Activated naive CD8-positive, alpha-beta T cell (primary cell): Measurements from ENCODE around the gene PALM3.

Experiments used
- H3K27ac Mint-ChIP-seq: one replicate; pipeline ENCODE4 v1.8.0; 2021; ENCODE audit warnings: mixed read lengths
- H3K27me3 Mint-ChIP-seq: one replicate; pipeline ENCODE4 v1.8.0; 2021; ENCODE audit warnings: mixed read lengths
- H3K36me3 Mint-ChIP-seq: one replicate; pipeline ENCODE4 v1.8.0; 2021; ENCODE audit warnings: mixed read lengths
- H3K4me1 Mint-ChIP-seq: one replicate; pipeline ENCODE4 v1.8.0; 2021; ENCODE audit warnings: low read depth, mixed read lengths
- H3K4me3 Mint-ChIP-seq: one replicate; pipeline ENCODE4 v1.8.0; 2021; ENCODE audit warnings: mild to moderate bottlenecking, mixed read lengths
- H3K9me3 Mint-ChIP-seq: one replicate; pipeline ENCODE4 v1.8.0; 2021; ENCODE audit warnings: low read depth, mixed read lengths

The PALM3 gene

DNA sequence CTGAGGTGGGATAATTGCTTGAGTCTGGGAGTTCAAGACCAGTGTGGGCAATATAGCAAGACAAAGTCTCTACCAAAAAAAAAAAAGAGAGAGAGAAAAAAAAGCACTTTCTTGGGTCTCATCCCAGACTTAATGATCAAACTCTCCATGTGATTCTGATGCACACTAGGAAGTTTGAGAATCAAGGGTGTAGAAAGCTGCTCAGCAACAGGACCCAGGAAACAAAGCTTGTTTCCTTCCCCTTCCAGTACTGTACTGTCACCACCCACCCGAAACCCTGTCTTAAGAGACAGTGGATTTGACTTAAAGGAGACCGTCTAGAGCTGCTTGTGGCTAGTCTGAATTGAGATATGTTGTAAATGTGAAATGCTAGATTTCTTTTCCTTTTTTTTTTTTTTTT lies 16.5 kb upstream of the PALM3 start:
- no peaks in the 10 kb centered on the region for H3K27me3 Mint-ChIP-seq
- H3K36me3 Mint-ChIP-seq = no peaks in the 10 kb centered on the region
- no peak overlapping the region for H3K27ac Mint-ChIP-seq
- peaks cover 29% of the 10 kb centered on the region for H3K4me1 Mint-ChIP-seq
- H3K9me3 Mint-ChIP-seq = no peaks in the 10 kb centered on the region
- H3K4me3 Mint-ChIP-seq = no peak overlapping the region

DNA sequence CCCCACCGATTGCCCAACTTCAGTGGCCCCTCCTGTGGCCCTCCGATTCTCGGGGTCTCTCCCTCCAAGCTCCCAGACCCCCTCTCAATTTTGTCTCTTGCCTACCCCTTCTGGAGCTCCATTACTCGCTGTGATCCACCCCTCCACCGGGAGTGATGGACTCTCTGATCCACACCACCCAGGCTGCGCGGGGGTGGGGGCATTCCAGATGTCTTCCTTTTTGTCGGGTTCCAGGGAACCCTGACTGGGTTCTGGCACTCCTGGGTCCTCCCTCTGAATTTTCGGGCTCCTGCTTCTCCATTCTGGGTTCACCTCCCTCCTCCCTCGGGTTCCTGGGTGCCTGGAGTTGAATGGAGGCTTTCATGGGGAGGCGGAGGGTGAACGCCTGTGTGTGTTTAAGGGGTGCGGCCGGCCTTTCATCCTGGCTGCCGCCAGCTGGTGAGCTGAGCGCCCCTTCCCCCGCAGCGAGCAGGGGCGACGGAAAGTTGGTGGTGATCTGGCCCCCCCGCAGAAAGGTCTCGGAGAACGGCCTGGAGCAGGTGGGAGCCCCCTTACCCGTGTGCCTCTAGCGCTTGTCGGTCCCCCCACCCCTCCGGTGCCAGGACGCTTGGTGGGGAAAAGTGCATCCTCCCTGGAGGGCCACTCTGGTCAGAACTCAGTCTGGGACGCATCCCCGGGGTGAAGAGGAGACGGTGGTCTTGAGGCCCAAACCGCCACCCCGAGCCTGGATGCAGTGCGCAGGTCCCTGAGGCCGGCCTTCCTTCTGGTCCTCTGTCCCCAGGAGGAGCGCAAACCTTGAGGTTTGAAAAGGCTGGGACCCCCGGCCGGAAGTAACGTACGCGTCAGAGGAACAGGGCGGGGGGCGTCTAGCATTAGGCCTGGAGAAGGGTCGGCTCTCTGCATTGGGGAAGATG lies 12.3 kb upstream of the PALM3 start:
- H3K4me1 Mint-ChIP-seq = peaks cover 16% of the 10 kb centered on the region
- H3K4me3 Mint-ChIP-seq = peak overlapping the region; percentile 92
- no peaks in the 10 kb centered on the region for H3K36me3 Mint-ChIP-seq
- no peak overlapping the region for H3K27ac Mint-ChIP-seq
- no peaks in the 10 kb centered on the region for H3K9me3 Mint-ChIP-seq
- no peaks in the 10 kb centered on the region for H3K27me3 Mint-ChIP-seq

DNA sequence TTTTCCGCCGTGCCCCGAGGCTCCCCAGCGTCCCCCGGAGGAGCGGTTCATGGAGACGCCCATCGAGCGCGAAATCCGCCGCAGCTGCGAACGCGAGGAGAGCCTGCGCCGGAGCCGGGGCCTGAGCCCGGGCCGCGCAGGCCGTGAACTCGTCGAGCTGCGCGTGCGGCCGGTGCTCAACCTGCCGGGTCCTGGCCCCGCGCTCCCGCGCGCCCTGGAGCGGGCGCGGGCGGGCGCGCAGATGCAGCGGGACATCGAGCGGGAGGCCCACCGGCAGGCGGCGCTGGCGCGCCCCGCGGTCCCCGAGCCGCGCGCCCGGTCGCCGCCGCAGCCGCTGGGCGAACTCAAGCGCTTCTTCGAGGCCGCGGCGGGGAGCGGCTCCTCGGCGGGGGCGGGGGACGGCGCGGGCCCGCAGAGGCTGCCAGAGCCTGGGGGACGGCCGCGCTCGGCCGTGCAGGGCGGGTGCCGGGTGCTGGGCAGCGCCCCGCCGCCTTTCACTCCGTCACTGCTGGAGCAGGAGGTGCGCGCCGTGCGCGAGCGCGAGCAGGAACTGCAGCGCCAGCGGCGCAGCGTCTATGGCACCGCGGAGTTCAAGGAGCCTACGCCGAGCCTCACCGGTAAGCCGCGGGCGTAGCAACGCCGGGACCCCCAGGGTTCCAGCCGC lies 11.5 kb upstream of the PALM3 start:
- no peaks in the 10 kb centered on the region for H3K36me3 Mint-ChIP-seq
- H3K9me3 Mint-ChIP-seq = no peaks in the 10 kb centered on the region
- no peak overlapping the region for H3K27ac Mint-ChIP-seq
- no peaks in the 10 kb centered on the region for H3K27me3 Mint-ChIP-seq
- peak overlapping the region; percentile 92 for H3K4me3 Mint-ChIP-seq
- H3K4me1 Mint-ChIP-seq = peaks cover 16% of the 10 kb centered on the region

DNA sequence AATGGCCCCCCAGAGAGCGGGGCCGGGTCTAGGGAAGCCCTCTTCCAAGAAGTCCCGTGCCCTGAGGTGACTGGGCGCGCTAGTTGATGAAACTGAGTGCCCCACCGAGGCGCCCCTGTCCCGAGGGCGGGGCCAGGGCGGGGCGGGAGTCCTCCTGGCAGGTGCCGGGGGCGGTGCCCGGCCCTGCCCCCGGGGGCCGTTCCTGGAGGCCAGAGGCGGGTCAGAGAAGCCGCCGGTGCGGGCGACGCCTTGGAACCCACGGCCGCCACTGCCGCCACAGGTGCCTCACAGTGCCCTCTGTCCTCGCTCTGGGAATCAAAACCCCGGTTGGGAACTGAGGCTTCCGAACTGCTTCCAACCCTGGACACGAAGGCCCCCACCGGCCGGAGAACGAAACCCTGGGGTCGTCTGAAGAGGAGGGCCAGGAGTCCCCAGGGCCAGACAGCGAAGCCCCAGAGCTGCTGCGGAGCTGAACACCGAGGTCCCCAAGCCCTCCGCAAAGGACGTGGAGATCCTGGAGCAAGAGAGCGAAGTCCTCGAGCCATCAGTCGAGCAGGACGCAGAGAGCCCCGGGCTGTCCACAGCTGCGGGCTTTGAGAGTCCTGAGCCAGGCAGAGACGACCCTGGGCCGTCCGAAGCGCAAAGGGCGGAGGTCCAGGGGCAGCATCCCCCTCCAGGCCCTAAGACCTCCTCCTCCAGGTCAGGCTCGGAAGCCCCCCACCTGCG lies 10.8 kb upstream of the PALM3 start, which contains the start of gene MISP3:
Gene MISP3 (plus strand): TSS at position 252 of the 726 bp plus-strand sequence. CDS start 524 bp downstream, outside the sequence.
- Mint-ChIP-seq H3K4me3 (peak within 1 kb of the TSS; percentile 92), H3K4me1 (peaks cover 16% of the 10 kb centered on the region), H3K27ac (no peak within 1 kb of the TSS), H3K9me3 (no peaks in the 10 kb centered on the region), H3K27me3 (no peaks in the 10 kb centered on the region), H3K36me3 (no peaks in the 10 kb centered on the region)

DNA sequence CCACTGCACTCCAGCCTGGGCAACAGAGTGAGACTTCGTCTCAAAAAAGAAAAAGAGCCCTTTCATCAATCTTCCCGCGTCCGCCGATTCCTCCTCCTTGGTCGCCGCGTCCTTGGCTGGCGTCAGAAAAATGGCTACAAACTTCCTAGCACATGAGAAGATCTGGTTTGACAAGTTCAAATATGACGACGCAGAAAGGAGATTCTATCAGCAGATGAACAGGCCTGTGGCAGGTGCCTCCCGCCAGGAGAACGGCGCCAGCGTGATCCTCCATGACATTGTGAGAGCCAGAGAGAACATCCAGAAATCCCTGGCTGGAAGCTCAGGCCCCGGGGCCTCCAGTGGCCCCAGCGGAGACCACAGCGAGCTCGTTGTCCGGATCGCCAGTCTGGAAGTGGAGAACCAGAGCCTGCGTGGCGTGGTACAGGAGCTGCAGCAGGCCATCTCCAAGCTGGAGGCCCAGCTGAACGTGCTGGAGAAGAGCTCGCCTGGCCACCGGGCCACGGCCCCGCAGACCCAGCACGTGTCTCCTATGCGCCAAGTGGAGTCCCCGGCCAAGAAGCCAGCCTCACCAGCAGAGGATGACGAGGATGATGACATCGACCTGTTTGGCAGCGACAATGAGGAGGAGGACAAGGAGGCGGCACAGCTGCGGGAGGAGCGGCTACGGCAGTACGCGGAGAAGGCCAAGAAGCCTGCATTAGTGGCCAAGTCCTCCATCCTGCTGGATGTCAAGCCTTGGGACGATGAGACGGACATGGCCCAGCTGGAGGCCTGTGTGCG lies 8.6 kb upstream of the PALM3 start:
- H3K27me3 Mint-ChIP-seq = peaks cover 2% of the 10 kb centered on the region
- H3K4me3 Mint-ChIP-seq = no peak overlapping the region

DNA sequence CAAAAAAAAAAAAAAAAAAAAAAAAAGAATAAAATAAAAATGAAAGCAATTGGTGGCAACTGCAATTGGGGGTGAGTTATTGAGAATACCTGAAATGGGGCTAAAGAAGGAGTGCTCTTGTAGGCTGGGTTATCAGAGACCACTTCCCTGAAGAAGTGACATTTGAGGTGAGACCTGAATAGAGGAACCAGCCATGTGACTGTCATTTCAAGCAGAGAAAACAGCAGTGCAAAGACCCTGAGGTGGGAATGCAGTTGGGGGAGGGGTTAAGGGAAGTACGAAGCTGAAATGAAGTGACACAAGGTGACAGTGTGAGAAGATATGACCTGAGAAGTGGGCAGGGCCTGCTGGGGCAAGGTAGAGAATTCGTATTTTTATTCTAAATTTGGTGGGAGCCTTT lies 4.3 kb upstream of the PALM3 start:
- H3K36me3 Mint-ChIP-seq = no peaks in the 10 kb centered on the region
- H3K4me3 Mint-ChIP-seq = no peak overlapping the region
- H3K9me3 Mint-ChIP-seq = no peaks in the 10 kb centered on the region
- H3K27me3 Mint-ChIP-seq = peaks cover 2% of the 10 kb centered on the region
- no peak overlapping the region for H3K27ac Mint-ChIP-seq
- peaks cover 1% of the 10 kb centered on the region for H3K4me1 Mint-ChIP-seq

More for the DNA sequence above, 8.6 kb upstream of the PALM3 start:
- H3K4me1 Mint-ChIP-seq = peaks cover 16% of the 10 kb centered on the region
- no peaks in the 10 kb centered on the region for H3K36me3 Mint-ChIP-seq
- H3K9me3 Mint-ChIP-seq = no peaks in the 10 kb centered on the region
- no peak overlapping the region for H3K27ac Mint-ChIP-seq

DNA sequence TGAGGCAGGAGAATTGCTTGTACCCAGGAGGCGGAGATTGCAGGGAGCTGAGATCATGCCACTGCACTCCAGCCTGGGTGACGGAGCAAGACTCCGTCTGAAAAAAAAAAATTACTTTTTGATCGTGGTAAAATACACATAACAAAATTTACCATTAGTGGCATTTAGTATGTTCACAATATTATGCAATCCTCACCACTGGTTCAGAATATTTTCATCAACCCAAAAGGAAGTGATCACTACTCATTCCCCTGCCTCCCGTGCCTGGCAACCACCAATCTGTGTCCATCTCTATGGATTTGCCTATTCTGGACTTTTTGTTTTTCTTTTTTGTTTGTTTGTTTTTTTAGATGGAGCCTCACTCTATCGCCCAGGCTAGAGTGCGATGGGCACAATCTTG lies 1.2 kb upstream of the PALM3 start:
- H3K9me3 Mint-ChIP-seq = no peaks in the 10 kb centered on the region

DNA sequence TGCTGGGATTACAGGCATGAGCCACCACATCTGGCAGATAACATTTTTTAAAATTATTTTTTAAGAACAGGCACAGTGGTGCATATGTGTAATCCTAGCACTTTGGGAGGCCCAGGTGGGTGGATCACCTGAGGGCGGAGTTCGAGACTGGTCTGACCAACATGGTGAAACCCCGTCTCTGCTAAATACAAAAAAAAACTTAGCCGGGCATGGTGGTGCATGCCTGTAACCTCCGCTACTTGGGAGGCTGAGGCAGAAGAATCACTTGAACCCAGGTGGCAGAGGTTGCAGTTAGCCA lies 631 bp upstream of the PALM3 start:
- Mint-ChIP-seq H3K9me3 (no peaks in the 10 kb centered on the region), H3K4me1 (peaks cover 12% of the 10 kb centered on the region), H3K4me3 (no peak overlapping the region), H3K36me3 (no peaks in the 10 kb centered on the region), H3K27ac (no peak overlapping the region), H3K27me3 (peaks cover 21% of the 10 kb centered on the region)

More for the DNA sequence above, 1.2 kb upstream of the PALM3 start:
- Mint-ChIP-seq H3K4me1 (peaks cover 8% of the 10 kb centered on the region), H3K27me3 (peaks cover 21% of the 10 kb centered on the region), H3K36me3 (no peaks in the 10 kb centered on the region), H3K27ac (no peak overlapping the region), H3K4me3 (no peak overlapping the region)

DNA sequence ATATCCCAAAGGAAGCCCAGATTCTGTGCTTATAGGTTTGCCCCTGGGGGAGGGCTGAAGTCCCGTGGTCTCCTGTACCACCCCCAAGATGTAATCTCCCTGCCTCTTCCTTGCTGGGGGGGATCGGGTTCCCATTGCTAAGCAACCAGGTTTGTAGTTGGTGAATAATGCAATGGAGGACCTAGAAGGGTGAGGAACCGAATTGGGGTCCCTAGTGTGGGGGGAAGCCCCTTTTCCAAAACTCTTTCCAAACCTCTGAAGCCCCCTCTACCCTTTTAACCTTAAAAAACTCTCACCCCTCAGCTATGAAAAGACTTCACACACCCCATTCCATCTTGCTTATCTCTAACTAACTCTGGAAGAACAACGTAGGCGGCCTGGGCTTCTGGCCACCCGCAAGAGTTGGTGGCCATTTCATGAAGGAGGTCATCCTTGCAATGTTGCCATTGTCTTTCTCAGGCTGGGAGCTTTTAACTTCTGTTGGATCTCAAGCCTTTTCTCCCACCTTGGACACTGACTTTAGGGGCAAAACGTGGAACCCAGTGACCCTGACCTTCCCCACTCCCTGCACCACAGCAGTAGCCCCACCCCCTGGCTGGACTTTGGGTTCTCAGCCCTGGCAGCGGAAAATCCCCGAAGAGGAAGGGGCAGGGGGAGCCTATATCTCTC lies 661 bp downstream of the PALM3 start:
- H3K27ac Mint-ChIP-seq = no peak overlapping the region
- no peak overlapping the region for H3K4me3 Mint-ChIP-seq
- no peaks in the 10 kb centered on the region for H3K36me3 Mint-ChIP-seq
- H3K4me1 Mint-ChIP-seq = peaks cover 12% of the 10 kb centered on the region
- peaks cover 19% of the 10 kb centered on the region for H3K27me3 Mint-ChIP-seq
- no peaks in the 10 kb centered on the region for H3K9me3 Mint-ChIP-seq

DNA sequence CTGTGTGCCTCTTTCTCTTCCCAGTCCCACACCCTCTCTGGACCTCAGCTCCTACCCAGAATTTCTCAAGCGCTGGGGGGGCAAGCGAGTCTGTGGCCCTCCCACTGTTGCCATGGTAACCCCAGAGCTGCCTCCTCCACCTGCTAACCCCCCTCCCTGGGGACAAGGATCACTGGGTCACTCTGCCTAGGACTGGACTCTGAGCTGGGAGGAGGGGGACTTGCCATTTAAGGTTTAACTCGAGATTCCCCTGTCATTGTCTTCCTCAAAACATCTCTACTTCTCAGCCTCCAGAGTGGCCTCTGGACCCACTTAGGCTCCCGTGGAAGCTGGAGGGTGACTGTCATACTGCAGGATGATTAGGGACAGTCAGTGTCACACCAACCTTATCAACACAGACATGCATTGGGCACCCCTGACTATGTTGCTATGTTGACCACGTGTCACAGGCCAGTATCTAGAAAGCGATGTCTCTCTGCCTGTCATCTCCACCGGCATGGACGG lies 2.2 kb downstream of the PALM3 start:
- Mint-ChIP-seq H3K4me1 (peaks cover 12% of the 10 kb centered on the region), H3K9me3 (no peaks in the 10 kb centered on the region), H3K4me3 (no peak overlapping the region), H3K27me3 (peaks cover 19% of the 10 kb centered on the region), H3K27ac (no peak overlapping the region), H3K36me3 (no peaks in the 10 kb centered on the region)

DNA sequence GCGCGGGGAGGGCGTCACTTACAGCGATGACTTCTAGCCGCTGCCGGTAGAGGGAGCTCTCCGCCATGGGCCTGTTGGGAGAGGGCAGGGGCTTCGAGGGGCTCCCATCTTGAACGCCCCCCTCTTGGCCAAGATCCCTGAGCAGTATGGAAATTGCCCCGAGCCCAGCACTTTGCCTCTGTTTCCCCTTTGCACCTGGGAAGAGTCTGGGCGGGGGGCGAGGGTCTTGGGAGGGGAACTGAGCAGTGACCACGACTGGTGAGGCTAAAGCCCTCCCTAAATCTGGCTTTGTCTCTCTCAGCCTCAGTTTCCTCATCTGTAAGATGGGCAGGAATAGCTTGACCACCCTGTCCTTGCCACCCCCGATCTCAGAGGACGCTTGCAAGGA lies 2.8 kb downstream of the PALM3 start:
- H3K9me3 Mint-ChIP-seq = no peaks in the 10 kb centered on the region
- peak overlapping the region; percentile 65 for H3K4me3 Mint-ChIP-seq
- H3K36me3 Mint-ChIP-seq = no peaks in the 10 kb centered on the region
- H3K4me1 Mint-ChIP-seq = peaks cover 12% of the 10 kb centered on the region
- H3K27ac Mint-ChIP-seq = no peak overlapping the region
- H3K27me3 Mint-ChIP-seq = peaks cover 19% of the 10 kb centered on the region

DNA sequence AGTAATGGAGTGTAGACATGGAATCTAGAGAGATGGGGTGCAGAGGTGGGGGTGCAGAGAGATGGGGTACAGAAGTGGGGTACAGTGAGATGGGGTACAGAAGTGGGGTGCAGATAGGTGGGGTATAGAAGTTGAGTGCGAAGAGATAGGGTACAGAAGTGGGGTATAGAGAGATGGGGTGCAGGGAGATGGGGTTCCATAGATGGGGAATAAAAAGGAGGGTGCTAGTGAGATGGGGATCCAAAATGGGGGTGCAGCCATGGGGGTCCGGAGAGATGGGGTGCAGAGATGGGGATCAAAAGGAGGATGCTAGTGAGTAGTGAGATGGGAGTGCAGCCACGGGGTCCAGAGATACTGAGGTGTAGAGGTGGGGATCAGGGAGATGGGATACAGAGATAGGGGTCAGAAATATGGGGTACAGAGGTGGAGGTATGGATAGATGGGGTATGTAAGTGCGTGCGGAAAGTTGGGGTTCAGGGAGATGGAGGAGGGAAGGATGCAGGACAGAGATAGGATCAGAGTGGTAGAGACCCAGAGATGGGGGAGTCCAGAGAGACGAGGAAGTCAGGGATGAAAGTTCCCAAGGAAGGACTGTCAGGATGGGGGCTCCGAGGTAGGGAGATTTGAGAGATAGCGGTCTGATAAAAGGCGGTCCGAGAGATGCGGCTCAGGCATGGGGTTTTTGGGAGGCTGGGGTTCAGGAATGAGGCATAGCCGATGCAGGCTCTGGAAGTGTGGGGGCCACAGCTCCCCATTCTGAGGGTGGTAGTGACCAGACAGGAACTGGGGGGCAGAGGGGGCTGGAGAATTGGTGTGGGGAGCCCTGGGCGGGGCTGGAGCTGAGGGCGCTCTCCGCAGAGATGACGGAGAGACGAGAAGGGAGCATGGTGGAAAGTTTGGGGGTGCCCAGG lies 3.4 kb downstream of the PALM3 start:
- Mint-ChIP-seq H3K27ac (no peak overlapping the region), H3K4me3 (peak overlapping the region; percentile 65), H3K4me1 (peaks cover 13% of the 10 kb centered on the region), H3K27me3 (peaks cover 19% of the 10 kb centered on the region), H3K9me3 (no peaks in the 10 kb centered on the region), H3K36me3 (no peaks in the 10 kb centered on the region)

DNA sequence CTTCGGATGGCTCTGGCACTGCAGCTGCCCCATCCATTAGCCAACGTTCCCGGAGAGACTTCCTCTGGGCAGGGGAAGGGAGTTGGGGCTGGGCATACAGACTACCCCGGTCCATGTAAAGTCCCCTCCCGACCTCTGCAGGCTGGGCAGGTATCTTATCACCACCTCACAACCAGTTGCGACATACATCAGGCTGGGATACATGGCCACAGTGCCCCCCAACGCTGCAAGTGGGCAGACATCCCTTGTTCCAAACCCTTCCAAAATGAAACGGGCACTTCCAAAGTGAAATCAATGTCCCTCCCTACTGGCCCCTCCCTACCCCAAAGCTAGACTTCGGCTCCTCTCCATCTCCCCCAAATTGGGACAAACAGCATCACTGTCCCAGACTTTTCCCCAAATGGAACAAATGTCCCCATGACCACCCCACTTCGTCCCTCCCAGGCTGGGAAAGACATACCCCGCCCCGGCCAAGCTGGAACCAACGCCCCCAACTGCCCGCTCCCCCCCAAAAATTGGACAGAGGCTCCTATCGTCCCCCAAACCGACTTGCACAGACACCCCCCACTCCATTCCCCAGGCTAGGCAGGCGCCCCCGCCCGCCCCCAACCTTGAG lies 5.0 kb downstream of the PALM3 start:
- Mint-ChIP-seq H3K36me3 (peaks cover 5% of the 10 kb centered on the region), H3K4me1 (peaks cover 13% of the 10 kb centered on the region), H3K4me3 (peak overlapping the region; percentile 61), H3K9me3 (no peaks in the 10 kb centered on the region), H3K27ac (no peak overlapping the region), H3K27me3 (peaks cover 19% of the 10 kb centered on the region)
